DND-41 (cell line): Measurements from ENCODE around the gene BLM.

Experiments
- ATAC-seq: fragments of 200-7000 bp; cut with Tn5 transposase; 3 replicates; pipeline ENCODE4 v1.9.1; 2021; ENCODE audit warnings: low read depth; ENCODE audit not compliant: insufficient read depth
- DNase-seq: peaks from one replicate; pipeline ENCODE4 v3.0.0-alpha.2; 2020
- H2AFZ ChIP-seq: 2 replicates; pipeline ENCODE4 v1.6.0; 2012; ENCODE audit warnings: low read depth, low read length
- H3K27ac ChIP-seq: 2 replicates; pipeline ENCODE4 v1.5.1; 2012; ENCODE audit warnings: low read length, inconsistent platforms
- H3K27me3 ChIP-seq: fragments of 200-600 bp; sonication (generic); 2 replicates; pipeline ENCODE4 v1.6.0; 2012; ENCODE audit warnings: low read length, mild to moderate bottlenecking, inconsistent platforms; ENCODE audit not compliant: insufficient read depth, poor library complexity
- H3K36me3 ChIP-seq: 2 replicates; pipeline ENCODE4 v1.5.1; 2012; ENCODE audit warnings: low read length, inconsistent platforms; ENCODE audit not compliant: insufficient read depth
- H3K4me1 ChIP-seq: 2 replicates; pipeline ENCODE4 v1.5.1; 2012; ENCODE audit warnings: mild to moderate bottlenecking, low read length; ENCODE audit not compliant: insufficient read depth
- H3K4me2 ChIP-seq: 2 replicates; pipeline ENCODE4 v1.6.0; 2012; ENCODE audit warnings: mild to moderate bottlenecking, moderate library complexity, low read length, inconsistent platforms; ENCODE audit not compliant: insufficient read depth
- H3K4me3 ChIP-seq, 2 experiments: fragments of 200-600 bp in 1 of 2; shearing (Covaris generic) in 1 of 2; 2 replicates each; pipeline ENCODE4 v1.5.1; 2012 to 2016; ENCODE audit warnings: inconsistent platforms in 2 of 2, low read length in 2 of 2, mild to moderate bottlenecking in 2 of 2, low read depth in 1 of 2, moderate library complexity in 1 of 2
- H3K79me2 ChIP-seq: 2 replicates; pipeline ENCODE4 v1.6.0; 2012; ENCODE audit warnings: low read length, inconsistent platforms; ENCODE audit not compliant: insufficient read depth
- H3K9ac ChIP-seq: 2 replicates; pipeline ENCODE4 v1.6.0; 2012; ENCODE audit warnings: low read depth, mild to moderate bottlenecking, inconsistent platforms, low read length, moderate library complexity
- H3K9me3 ChIP-seq: 2 replicates; pipeline ENCODE4 v1.5.1; 2012; ENCODE audit warnings: low read length, moderate library complexity, mild to moderate bottlenecking, inconsistent platforms; ENCODE audit not compliant: insufficient read depth, severe bottlenecking
- H4K20me1 ChIP-seq: 2 replicates; pipeline ENCODE4 v1.6.0; 2012; ENCODE audit warnings: low read length; ENCODE audit not compliant: insufficient read depth
- CTCF ChIP-seq: IDR thresholded peaks from 2 replicates; pipeline ENCODE4 v1.5.1; 2012; ENCODE audit warnings: borderline replicate concordance, low read length, moderate library complexity, mild to moderate bottlenecking; ENCODE audit not compliant: poor library complexity, severe bottlenecking; ENCODE audit errors: extremely low read depth
- EZH2 ChIP-seq: IDR thresholded peaks from 3 replicates; pipeline ENCODE4 v1.6.1; 2012; ENCODE audit warnings: borderline replicate concordance, low read depth, mild to moderate bottlenecking, moderate library complexity, low read length, inconsistent platforms; ENCODE audit not compliant: severe bottlenecking

The BLM gene

GRCh38 chr15:90817117-90818057, 100.2 kb downstream of the BLM start:
- H3K27me3 ChIP-seq: no peaks in the 10 kb centered on the region
- no peak overlapping the region for H3K4me3 ChIP-seq
- H3K9ac ChIP-seq: no peak overlapping the region
- H2AFZ ChIP-seq: no peak overlapping the region
- TF ChIP-seq CTCF: no peak
- TF ChIP-seq EZH2: no peak
- peaks cover 23% of the 10 kb centered on the region for H3K4me1 ChIP-seq
- no peaks in the 10 kb centered on the region for H3K79me2 ChIP-seq
- ATAC-seq: no peak
- no peaks in the 10 kb centered on the region; the same call in 1 of the 2 replicates for H4K20me1 ChIP-seq
- H3K27ac ChIP-seq: no peak overlapping the region
- H3K9me3 ChIP-seq: no peaks in the 10 kb centered on the region
- peaks cover 28% of the 10 kb centered on the region for H3K36me3 ChIP-seq
- DNase-seq: no peak
- H3K4me2 ChIP-seq: no peak overlapping the region

GRCh38 chr15:90818251-90819210, 101.4 kb downstream of the BLM start:
- DNase-seq: peak; percentile 59
- Histone ChIP-seq H3K4me2 (no peak overlapping the region; the same call in 1 of the 2 replicates), H2AFZ (no peak overlapping the region), H4K20me1 (no peaks in the 10 kb centered on the region), H3K9ac (peak overlapping the region; percentile 24; the same call in 1 of the 2 replicates), H3K9me3 (no peaks in the 10 kb centered on the region), H3K79me2 (no peaks in the 10 kb centered on the region), H3K4me1 (peaks cover 23% of the 10 kb centered on the region), H3K36me3 (peaks cover 18% of the 10 kb centered on the region), H3K27me3 (no peaks in the 10 kb centered on the region), H3K27ac (no peak overlapping the region), H3K4me3 (no peak overlapping the region)
- peak; percentile 79 for ATAC-seq
- TF ChIP-seq EZH2 (no peak), CTCF (peak; percentile 55)

- no peak for DNase-seq
- Histone ChIP-seq H3K27me3 (no peaks in the 10 kb centered on the region), H3K36me3 (peaks cover 11% of the 10 kb centered on the region), H4K20me1 (no peaks in the 10 kb centered on the region), H3K9me3 (no peaks in the 10 kb centered on the region), H3K4me3 (no peak overlapping the region), H2AFZ (no peak overlapping the region), H3K27ac (no peak overlapping the region), H3K9ac (no peak overlapping the region), H3K4me1 (peaks cover 23% of the 10 kb centered on the region), H3K4me2 (no peak overlapping the region), H3K79me2 (no peaks in the 10 kb centered on the region)
- ATAC-seq: no peak
- TF ChIP-seq CTCF: no peak
- no peak for TF ChIP-seq EZH2
Observed at GRCh38 chr15:90819390-90819789, 102.2 kb downstream of the BLM start.
